ENCODE results near the gene DLGAP1. TPM values are rescaled to one million over a fixed set of nuclear protein-coding genes. Genes with fewer than 3 reads are reported as not detected.

Gene DLGAP1
- total and polyA plus RNA-seq, 10 of the 15 experiments (the other 5 are each of a cell fraction or from before 2014, with no cell fraction given), result 0.23 to 27.6 (median 1.9) TPM

DNA sequence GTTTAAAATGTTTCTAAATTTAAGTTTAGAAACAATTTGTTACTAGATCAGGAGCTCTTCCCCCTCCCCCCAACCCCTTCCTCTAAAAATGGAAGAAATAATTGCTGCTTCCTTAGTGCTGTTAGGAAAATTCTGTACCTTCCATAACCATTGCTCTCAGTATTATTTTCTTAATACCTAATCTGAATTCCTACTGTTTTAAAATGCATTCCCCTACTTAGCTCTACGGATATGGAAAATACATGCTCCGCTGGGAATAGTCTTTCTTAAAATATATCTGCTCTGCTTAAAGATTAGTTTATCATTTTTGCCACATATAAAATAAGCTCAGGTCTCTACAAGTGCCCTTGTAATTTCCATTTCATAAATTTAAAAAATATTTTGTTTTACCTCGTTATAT is 789.9 kb downstream of the DLGAP1 start:
- CTCF ChIA-PET, result interaction anchor here (0.6 to 10.1 kb wide), 43 partner anchors 9 to 1393 kb away, joined by 3 to 204 read pairs (median 6); no protein-coding TSS in a partner anchor
- Histone ChIP-seq H3K4me1 (ENCODE audit: control insufficient read depth, insufficient read depth, low read length) (peaks cover 8% of the 10 kb centered on the region), H3K27ac (ENCODE audit: control insufficient read depth, insufficient read depth) (no peak overlapping the region), H2AFZ (ENCODE audit: control insufficient read depth, low read depth, low read length) (no peak overlapping the region), H3K36me3 (ENCODE audit: control insufficient read depth in 2 of 2, insufficient read depth in 2 of 2, low read length in 1 of 2) (no peaks in the 10 kb centered on the region), H3K9me3 (replicated peaks; ENCODE audit: control insufficient read depth, insufficient read depth, low read length) (no peaks in the 10 kb centered on the region; the same call in 2 of the 3 replicates), H3K9ac (ENCODE audit: control insufficient read depth, insufficient read depth, low read length) (no peak overlapping the region), H4K20me1 (ENCODE audit: control insufficient read depth, insufficient read depth) (no peaks in the 10 kb centered on the region), H3K27me3 (replicated peaks in 1 of 2; ENCODE audit: control insufficient read depth in 2 of 2, insufficient read depth in 2 of 2, low read length in 1 of 2) (no peaks in the 10 kb centered on the region), H3K79me2 (ENCODE audit: control insufficient read depth, insufficient read depth, low read length) (no peaks in the 10 kb centered on the region), H3K4me3 (no peak overlapping the region), H3K4me2 (ENCODE audit: control insufficient read depth, insufficient read depth) (no peak overlapping the region)
- RAD21 ChIA-PET (ENCODE audit: unreplicated experiment), result interaction anchor here (1.1 to 4.4 kb wide), 18 partner anchors 11 to 414 kb away, joined by 3 to 76 read pairs (median 6); no protein-coding TSS in a partner anchor
- POLR2A ChIA-PET, result interaction anchor here (0.6 to 1.7 kb wide), 5 partner anchors 32 to 386 kb away, joined by 3 to 5 read pairs (median 3); no protein-coding TSS in a partner anchor
- TF ChIP-seq BRCA1 (IDR thresholded peaks at IDR 0.05; ENCODE audit: low read depth, low read length) (no peak), TCF12 (IDR thresholded peaks at IDR 0.05; ENCODE audit: low read depth, low read length) (no peak), ETV6 (conservative IDR thresholded peaks at IDR 0.05 in 1 of 2, IDR thresholded peaks at IDR 0.05 in 1 of 2; ENCODE audit: borderline replicate concordance in 1 of 2, low read depth in 1 of 2) (no peak), REST (IDR thresholded peaks at IDR 0.05; ENCODE audit: low read depth, low read length) (no peak), IKZF1 (conservative IDR thresholded peaks at IDR 0.05) (no peak)
- TF ChIP-seq, protein P1, sequence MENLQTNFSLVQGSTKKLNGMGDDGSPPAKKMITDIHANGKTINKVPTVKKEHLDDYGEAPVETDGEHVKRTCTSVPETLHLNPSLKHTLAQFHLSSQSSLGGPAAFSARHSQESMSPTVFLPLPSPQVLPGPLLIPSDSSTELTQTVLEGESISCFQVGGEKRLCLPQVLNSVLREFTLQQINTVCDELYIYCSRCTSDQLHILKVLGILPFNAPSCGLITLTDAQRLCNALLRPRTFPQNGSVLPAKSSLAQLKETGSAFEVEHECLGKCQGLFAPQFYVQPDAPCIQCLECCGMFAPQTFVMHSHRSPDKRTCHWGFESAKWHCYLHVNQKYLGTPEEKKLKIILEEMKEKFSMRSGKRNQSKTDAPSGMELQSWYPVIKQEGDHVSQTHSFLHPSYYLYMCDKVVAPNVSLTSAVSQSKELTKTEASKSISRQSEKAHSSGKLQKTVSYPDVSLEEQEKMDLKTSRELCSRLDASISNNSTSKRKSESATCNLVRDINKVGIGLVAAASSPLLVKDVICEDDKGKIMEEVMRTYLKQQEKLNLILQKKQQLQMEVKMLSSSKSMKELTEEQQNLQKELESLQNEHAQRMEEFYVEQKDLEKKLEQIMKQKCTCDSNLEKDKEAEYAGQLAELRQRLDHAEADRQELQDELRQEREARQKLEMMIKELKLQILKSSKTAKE (IDR thresholded peaks at IDR 0.05; ENCODE audit: low read depth, poor library complexity, severe bottlenecking), result no peak
- TF ChIP-seq, protein P2, sequence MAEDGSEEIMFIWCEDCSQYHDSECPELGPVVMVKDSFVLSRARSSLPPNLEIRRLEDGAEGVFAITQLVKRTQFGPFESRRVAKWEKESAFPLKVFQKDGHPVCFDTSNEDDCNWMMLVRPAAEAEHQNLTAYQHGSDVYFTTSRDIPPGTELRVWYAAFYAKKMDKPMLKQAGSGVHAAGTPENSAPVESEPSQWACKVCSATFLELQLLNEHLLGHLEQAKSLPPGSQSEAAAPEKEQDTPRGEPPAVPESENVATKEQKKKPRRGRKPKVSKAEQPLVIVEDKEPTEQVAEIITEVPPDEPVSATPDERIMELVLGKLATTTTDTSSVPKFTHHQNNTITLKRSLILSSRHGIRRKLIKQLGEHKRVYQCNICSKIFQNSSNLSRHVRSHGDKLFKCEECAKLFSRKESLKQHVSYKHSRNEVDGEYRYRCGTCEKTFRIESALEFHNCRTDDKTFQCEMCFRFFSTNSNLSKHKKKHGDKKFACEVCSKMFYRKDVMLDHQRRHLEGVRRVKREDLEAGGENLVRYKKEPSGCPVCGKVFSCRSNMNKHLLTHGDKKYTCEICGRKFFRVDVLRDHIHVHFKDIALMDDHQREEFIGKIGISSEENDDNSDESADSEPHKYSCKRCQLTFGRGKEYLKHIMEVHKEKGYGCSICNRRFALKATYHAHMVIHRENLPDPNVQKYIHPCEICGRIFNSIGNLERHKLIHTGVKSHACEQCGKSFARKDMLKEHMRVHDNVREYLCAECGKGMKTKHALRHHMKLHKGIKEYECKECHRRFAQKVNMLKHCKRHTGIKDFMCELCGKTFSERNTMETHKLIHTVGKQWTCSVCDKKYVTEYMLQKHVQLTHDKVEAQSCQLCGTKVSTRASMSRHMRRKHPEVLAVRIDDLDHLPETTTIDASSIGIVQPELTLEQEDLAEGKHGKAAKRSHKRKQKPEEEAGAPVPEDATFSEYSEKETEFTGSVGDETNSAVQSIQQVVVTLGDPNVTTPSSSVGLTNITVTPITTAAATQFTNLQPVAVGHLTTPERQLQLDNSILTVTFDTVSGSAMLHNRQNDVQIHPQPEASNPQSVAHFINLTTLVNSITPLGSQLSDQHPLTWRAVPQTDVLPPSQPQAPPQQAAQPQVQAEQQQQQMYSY (CRISPR knock-in tag; IDR thresholded peaks at IDR 0.05), result no peak
- WGBS (ENCODE audit: insufficient coverage, insufficient replicate concordance, low lambda C conversion rate, missing lambda C conversion rate), result 47% methylated on average over 3 of the region's 3 CpGs
- FAIRE-seq, result no peak
- BruUV-seq (replicated peaks), result no TSS peak
- intact Hi-C loops (cut with micrococcal nuclease; ENCODE audit: unreplicated experiment) (loop anchor here (5.0 kb wide), 2 partner anchors 213 to 488 kb away; partner anchors contain the start of gene TGIF1), in situ Hi-C loops (cut with MboI) (loop anchor here (5.0 kb wide), 1 partner anchor 383 kb away; no protein-coding TSS in a partner anchor)
- ATAC-seq, result no peak
- DNase-seq (ENCODE audit: low read depth, low spot score), result no peak
- SMC1A ChIA-PET (ENCODE audit: uncharacterized antibody, unreplicated experiment), result interaction anchor here (0.7 to 4.0 kb wide), 29 partner anchors 10 to 400 kb away, joined by 3 to 72 read pairs (median 7); no protein-coding TSS in a partner anchor
